Smooth muscle cell (in vitro differentiated cells): Measurements from ENCODE around the gene FBXW12. TPM values are rescaled to one million over a fixed set of nuclear protein-coding genes. Genes with fewer than 3 reads are reported as not detected.

Experiments used
- DNase-seq: peaks from one replicate; lab custom pipeline; 2025; ENCODE audit not compliant: unreplicated experiment; lab: John Stamatoyannopoulos, UW
- H2AFZ ChIP-seq: fragments of 200-600 bp; sonication (generic); 2 replicates; pipeline ENCODE4 v1.6.0; 2016; ENCODE audit warnings: antibody characterized with exemption, low read depth, mild to moderate bottlenecking
- H3F3A ChIP-seq: fragments of 200-600 bp; sonication (generic); 2 replicates; pipeline ENCODE4 v1.6.0; 2017; ENCODE audit warnings: antibody characterized with exemption, low read depth
- H3K27ac ChIP-seq: fragments of 200-600 bp; sonication (generic); 2 replicates; pipeline ENCODE4 v1.5.1; 2016; ENCODE audit warnings: low read depth, mild to moderate bottlenecking
- H3K27me3 ChIP-seq: fragments of 200-600 bp; sonication (generic); 2 replicates; pipeline ENCODE4 v1.6.1; 2016; ENCODE audit warnings: low read depth, mild to moderate bottlenecking
- H3K36me3 ChIP-seq: fragments of 200-600 bp; sonication (generic); 2 replicates; pipeline ENCODE4 v1.5.1; 2016; ENCODE audit warnings: low read depth
- H3K4me1 ChIP-seq: fragments of 200-600 bp; sonication (generic); 2 replicates; pipeline ENCODE4 v1.5.1; 2016; ENCODE audit warnings: low read depth
- H3K4me2 ChIP-seq: fragments of 200-600 bp; sonication (generic); 2 replicates; pipeline ENCODE4 v1.6.0; 2016; ENCODE audit warnings: mild to moderate bottlenecking
- H3K4me3 ChIP-seq: fragments of 200-600 bp; sonication (generic); 2 replicates; pipeline ENCODE4 v1.5.1; 2016; ENCODE audit warnings: mild to moderate bottlenecking
- H3K79me2 ChIP-seq: fragments of 200-600 bp; sonication (generic); 2 replicates; pipeline ENCODE4 v1.6.0; 2016; ENCODE audit warnings: low read depth, mild to moderate bottlenecking
- H3K9ac ChIP-seq: fragments of 200-600 bp; sonication (generic); 2 replicates; pipeline ENCODE4 v1.6.0; 2016; ENCODE audit warnings: low read depth
- H3K9me3 ChIP-seq: fragments of 200-600 bp; sonication (generic); replicated peaks from 2 replicates; pipeline ENCODE4 v1.5.1; 2016; ENCODE audit warnings: low read depth
- H4K20me1 ChIP-seq: fragments of 200-600 bp; sonication (generic); 2 replicates; pipeline ENCODE4 v1.6.0; 2016; ENCODE audit warnings: low read depth
- WGBS: methylation state at CpG from one replicate; pipeline ENCODE4 v1.1.7; 2016; ENCODE audit warnings: low lambda C conversion rate; 5-methylcytosine and 5-hydroxymethylcytosine counted together
- polyA plus RNA-seq: library from polyadenylated mRNA; unstranded; fragments of >200 nt; fragmentation: Nextera tagmentation; extraction: Ambion mirVana; gene quantifications from 2 replicates; pipeline ENCODE4 v1.2.1, GENCODE V29; 2016
- total RNA-seq: library from RNA; depleted of rRNA; stranded (reverse); fragments of >200 nt; gene quantifications from 2 replicates; pipeline ENCODE4 v1.2.3, GENCODE V29; 2014
- TF ChIP-seq, protein P1 (sequence below): fragments of 200-600 bp; sonication (generic); IDR thresholded peaks from 2 replicates; pipeline ENCODE4 v1.5.1; 2017; ENCODE audit warnings: borderline replicate concordance, mild to moderate bottlenecking, antibody characterized with exemption; ENCODE audit not compliant: insufficient read depth, poor library complexity, severe bottlenecking

Gene FBXW12
- total and polyA plus RNA-seq, 2 experiments from 2014 or later, result 0.07 TPM; not detected in 1

- Histone ChIP-seq H3F3A (peaks cover 5% of the 10 kb centered on the region), H4K20me1 (peaks cover 25% of the 10 kb centered on the region), H3K9me3 (no peaks in the 10 kb centered on the region), H3K4me1 (peaks cover 15% of the 10 kb centered on the region), H3K36me3 (no peaks in the 10 kb centered on the region), H3K4me2 (no peak overlapping the region), H3K9ac (no peak overlapping the region), H3K79me2 (peaks cover 22% of the 10 kb centered on the region), H3K27me3 (no peaks in the 10 kb centered on the region), H3K4me3 (no peak overlapping the region), H3K27ac (no peak overlapping the region), H2AFZ (no peak overlapping the region)
- TF ChIP-seq, protein P1, sequence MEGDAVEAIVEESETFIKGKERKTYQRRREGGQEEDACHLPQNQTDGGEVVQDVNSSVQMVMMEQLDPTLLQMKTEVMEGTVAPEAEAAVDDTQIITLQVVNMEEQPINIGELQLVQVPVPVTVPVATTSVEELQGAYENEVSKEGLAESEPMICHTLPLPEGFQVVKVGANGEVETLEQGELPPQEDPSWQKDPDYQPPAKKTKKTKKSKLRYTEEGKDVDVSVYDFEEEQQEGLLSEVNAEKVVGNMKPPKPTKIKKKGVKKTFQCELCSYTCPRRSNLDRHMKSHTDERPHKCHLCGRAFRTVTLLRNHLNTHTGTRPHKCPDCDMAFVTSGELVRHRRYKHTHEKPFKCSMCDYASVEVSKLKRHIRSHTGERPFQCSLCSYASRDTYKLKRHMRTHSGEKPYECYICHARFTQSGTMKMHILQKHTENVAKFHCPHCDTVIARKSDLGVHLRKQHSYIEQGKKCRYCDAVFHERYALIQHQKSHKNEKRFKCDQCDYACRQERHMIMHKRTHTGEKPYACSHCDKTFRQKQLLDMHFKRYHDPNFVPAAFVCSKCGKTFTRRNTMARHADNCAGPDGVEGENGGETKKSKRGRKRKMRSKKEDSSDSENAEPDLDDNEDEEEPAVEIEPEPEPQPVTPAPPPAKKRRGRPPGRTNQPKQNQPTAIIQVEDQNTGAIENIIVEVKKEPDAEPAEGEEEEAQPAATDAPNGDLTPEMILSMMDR, result no peak
- 100% methylated on average over 1 of the region's 1 CpG for WGBS
- no peak for DNase-seq
Observed at GRCh38 chr3:48430708-48431101, 58.7 kb downstream of the FBXW12 start.

DNA sequence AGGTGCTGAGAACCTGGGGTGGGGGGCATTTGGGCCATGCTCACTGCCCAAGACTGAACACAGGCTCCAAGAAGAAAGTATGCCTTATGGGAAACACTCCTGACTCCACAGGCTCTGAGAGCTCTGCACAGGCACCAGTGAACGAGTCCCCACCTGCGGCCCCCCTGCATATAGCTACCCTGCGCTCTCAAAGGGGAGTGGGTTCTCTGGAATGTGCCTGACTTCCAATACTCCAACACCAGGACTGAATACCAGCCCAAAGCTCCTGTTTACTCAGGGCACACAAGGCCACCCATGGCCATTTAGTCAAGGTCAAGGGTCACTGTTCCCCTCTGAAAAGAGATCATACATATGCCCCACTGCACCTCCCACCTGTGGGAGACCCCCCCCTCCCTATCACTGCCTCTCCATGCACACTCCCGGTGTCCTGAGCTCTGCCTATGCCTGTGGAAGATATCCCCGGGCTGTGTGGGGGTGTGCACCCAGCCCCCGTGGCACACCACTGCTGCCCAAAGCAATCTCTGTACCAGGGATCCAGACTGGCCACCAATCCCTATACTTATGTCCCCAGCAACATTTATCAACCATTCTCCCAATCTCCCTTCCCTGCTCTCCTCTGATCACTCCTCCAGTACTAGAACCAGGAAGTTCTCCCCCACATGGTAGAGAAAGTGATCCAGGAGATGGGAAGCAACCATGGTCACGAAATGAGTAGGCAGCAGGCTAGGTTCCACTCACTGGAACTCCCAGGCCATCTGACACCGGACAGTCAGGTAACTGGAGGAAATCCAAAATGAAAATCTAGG lies 59.4 kb downstream of the FBXW12 start:
- H3K79me2 ChIP-seq, result peaks cover 21% of the 10 kb centered on the region
- no peak overlapping the region for H2AFZ ChIP-seq
- peaks cover 11% of the 10 kb centered on the region for H3K4me1 ChIP-seq
- peaks cover 18% of the 10 kb centered on the region for H4K20me1 ChIP-seq
- WGBS, result 92% methylated on average over 8 of the region's 8 CpGs
- no peak overlapping the region for H3K9ac ChIP-seq
- H3K36me3 ChIP-seq, result no peaks in the 10 kb centered on the region
- no peak overlapping the region for H3K4me3 ChIP-seq
- H3K4me2 ChIP-seq, result no peak overlapping the region
- peaks cover 5% of the 10 kb centered on the region for H3F3A ChIP-seq
- TF ChIP-seq, protein P1, result no peak
- H3K27me3 ChIP-seq, result no peaks in the 10 kb centered on the region
- H3K9me3 ChIP-seq, result no peaks in the 10 kb centered on the region
- DNase-seq, result no peak
- peak overlapping the region; percentile 74 for H3K27ac ChIP-seq

DNA sequence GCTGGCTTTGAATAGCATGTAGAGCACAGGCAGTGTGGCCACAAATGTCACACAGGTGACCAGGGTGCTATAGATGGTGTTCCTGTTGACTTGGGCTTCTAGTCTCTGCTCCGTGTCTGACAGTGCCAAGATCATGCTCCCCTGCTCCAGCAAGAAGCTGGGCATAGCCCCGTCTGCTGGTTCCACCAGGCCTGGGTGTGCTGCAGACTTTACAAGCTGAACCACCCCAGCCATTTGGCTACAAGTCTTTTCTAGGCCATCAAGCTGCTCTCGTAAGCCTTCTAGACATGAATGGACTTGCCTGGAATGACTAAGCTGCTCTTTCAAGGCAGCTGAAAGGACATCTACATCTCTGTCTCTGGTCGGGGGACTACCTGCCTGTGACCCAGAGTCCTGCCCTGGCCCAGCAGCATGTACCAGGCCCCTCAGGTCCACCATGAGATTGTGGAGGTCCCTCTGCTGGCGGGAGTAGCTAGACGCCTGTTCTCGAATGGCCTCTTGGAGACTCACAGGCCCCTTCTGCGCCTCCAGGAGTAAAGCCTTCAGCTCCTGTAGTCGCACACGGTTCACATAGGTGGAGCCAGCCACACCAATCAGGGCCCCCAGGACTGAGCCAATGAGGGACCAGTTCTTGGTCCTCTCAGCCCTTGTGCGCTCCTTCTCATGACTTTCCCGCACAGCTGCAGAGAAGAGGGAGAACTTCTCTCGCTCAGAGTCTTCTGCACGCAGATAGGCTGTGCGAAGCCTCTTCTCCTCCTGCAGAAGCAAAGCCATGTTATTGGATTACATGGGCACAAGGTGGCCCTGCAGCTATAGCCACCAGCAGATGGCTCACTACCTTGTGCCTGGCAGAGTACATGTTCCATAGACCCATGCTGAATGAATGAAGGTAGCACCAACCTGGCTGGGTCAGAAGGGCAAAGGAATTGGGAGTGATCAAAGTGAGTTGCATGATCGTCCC lies 60.7 kb downstream of the FBXW12 start:
- no peak overlapping the region for H3K4me3 ChIP-seq

More for the DNA sequence above, 60.7 kb downstream of the FBXW12 start:
- Histone ChIP-seq H3K27me3 (no peaks in the 10 kb centered on the region), H4K20me1 (peaks cover 6% of the 10 kb centered on the region), H3K4me2 (no peak overlapping the region), H3K4me1 (peaks cover 6% of the 10 kb centered on the region), H2AFZ (no peak overlapping the region), H3F3A (peaks cover 5% of the 10 kb centered on the region), H3K9me3 (no peaks in the 10 kb centered on the region), H3K36me3 (no peaks in the 10 kb centered on the region), H3K79me2 (peaks cover 9% of the 10 kb centered on the region), H3K9ac (peak overlapping the region; percentile 10), H3K27ac (peak overlapping the region; percentile 74)
- WGBS, result 75% methylated on average over 16 of the region's 16 CpGs
- no peak for DNase-seq
- TF ChIP-seq, protein P1, result peak; percentile 11
